ENCODE data around the gene PELI1.
A peak's percentile ranks its signal among the peaks of the same experiment; 100 is the strongest.
"Not testable (repeated sequence)": the region's sequence is repeated elsewhere in the genome, so short reads cannot be mapped to it uniquely, and the experiment has no call there.

PELI1 gene

DNA sequence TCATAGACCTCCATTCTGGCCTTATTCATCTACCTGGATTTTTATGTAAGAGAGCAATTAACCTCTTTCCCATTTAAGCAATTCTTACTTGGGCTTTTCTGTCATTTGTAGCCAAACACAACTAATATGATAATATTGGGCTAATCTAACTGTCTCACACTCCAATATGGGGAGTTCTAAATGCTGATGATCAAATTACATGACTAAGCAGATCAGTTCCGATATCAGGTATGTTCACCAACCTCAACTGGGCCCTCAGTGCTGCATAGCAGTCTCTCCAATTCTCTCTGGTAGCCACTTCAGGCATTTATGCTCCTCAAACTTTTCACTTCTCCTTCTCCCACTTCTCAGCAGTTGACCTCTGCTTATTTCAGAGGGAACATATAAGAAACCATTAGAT, 64.0 kb downstream of the PELI1 start:
- DNase-seq, result no peak

- DNase-seq, result not testable (repeated sequence)
Observed at GRCh38 chr2:64079688-64080087, 64.5 kb downstream of the PELI1 start.

DNA sequence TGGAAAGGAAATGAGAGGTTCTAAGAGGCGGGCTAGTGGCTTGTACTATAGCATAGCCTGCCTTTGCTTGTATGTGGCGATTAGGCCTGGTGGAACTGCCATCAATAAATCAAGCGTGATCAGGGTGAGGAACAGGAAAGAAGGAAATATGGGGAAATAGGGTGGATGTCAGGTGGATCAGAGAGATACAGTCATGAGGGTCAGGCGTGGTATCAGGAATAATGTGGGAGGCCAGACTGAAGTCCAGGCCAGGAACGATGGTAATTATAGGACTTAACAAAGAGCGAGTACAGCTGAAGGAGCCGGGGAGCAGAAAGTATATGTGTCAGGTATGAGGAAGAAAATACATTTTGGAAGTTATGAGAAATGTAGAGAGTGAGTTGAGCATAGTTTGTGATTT, 67.4 kb downstream of the PELI1 start:
- not testable (repeated sequence) for DNase-seq

- DNase-seq, result not testable (repeated sequence)
Observed at GRCh38 chr2:64074616-64075015, 69.6 kb downstream of the PELI1 start.

GRCh38 chr2:64067326-64067725, 76.9 kb downstream of the PELI1 start:
- DNase-seq, result no peak

DNA sequence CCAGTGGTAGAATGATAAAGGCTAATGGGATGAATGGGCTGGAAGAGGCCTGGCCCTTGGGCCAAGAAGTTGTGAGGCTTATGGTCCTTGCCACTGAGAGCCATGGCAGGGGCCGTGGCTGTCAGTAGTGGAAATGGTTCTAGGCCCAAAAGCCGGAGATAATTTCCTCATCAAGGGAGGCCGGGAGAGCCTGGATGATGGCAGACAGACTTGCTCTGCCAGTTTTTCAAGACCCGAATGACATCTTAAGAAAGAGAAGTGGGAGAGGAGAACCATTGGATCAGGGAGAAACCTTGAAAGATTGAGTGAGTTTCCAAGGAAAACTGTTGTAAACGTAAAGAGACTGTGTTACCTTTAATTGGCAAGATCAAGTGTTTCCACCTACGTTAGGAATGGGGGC, 78.7 kb downstream of the PELI1 start:
- DNase-seq, result no peak

GRCh38 chr2:64063924-64064331, 80.3 kb downstream of the PELI1 start:
- no peak for DNase-seq

GRCh38 chr2:64063454-64063853, 80.8 kb downstream of the PELI1 start:
- DNase-seq, result no peak

- peak; percentile 24 for DNase-seq
Observed at GRCh38 chr2:64062840-64063239, 81.4 kb downstream of the PELI1 start.

GRCh38 chr2:64059270-64059669, 85.0 kb downstream of the PELI1 start:
- DNase-seq, result no peak

- DNase-seq, result no peak
Observed at GRCh38 chr2:64056021-64056420, 88.2 kb downstream of the PELI1 start.

GRCh38 chr2:64054161-64054915, 89.9 kb downstream of the PELI1 start:
- no peak for DNase-seq

- DNase-seq, result no peak
Observed at GRCh38 chr2:64052463-64053241, 91.6 kb downstream of the PELI1 start.

DNA sequence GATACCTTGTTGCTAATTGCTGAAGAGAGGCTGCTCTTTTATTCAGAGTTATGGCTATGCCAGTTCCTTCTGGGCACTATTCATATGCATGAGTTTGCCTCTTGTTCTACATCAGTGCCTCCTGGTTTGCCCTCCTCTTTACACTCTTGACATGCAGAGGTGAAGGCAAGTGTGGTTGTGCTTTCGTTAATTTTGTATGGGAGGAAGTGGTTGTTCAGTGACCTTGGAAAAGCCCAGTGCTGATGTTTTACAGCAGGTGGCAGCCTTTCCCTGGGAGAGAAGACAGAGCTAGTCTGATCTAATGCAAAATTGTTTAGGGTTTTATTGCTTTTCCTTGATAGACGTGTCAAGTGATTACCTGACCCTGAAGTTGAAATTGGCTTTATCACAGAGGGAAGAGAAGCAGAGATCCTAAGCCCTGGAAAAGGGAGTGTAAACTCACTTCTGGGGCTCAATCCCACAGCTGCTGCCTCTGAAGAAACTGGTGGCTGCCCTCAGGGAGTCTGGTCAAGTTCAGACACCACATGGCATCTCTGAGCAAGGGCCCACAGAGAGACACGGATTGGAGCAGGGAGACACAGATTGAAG, 94.5 kb downstream of the PELI1 start:
- DNase-seq, result peak; percentile 43

DNA sequence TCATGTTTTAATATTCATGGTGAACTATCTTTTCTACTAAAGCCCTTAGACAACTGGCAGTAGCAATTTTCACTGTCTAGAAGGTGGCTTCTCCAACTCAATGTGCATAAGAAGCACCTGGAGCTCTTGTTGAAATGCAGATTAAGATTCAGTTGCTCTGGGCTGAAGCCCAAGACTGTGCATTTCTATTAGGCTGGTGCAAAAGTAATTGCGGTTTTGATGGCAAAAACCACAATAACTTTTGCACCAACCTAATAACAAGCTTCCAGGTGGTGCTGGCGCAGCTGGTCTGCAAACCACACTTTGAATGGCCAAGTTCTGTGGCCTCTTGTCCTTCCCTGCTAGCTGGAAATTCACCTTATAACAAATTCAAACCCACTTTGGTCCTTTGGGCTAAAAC, 98.3 kb downstream of the PELI1 start:
- DNase-seq, result no peak

All from amniotic stem cell (primary cell).